Stimulated activated CD8-positive, alpha-beta memory T cell treated with anti-CD3 and anti-CD28 coated beads, Interleukin-7, amount 100 ng/mL, for 48 hours (primary cell): ENCODE data around the gene EIF5A.
"Not testable (repeated sequence)": the region's sequence is repeated elsewhere in the genome, so short reads cannot be mapped to it uniquely, and the experiment has no call there.

Experiments used
- DNase-seq, 2 donors: peaks; one replicate each; pipeline ENCODE4 v3.0.0-alpha.2; 2020; ENCODE audit warnings: low read depth in 1 of 2; ENCODE audit errors: extremely low read depth in 1 of 2

The EIF5A gene

GRCh38 chr17:7329374-7329996 lies 22.1 kb downstream of the EIF5A start:
- DNase-seq: peak; percentile 93 to 95

- peak in 1 of 2 donors; percentile 82 for DNase-seq
These were observed 22.7 kb downstream of the EIF5A start for GRCh38 chr17:7329997-7330637.

- no peak for DNase-seq
These were observed 23.2 kb downstream of the EIF5A start for GRCh38 chr17:7330638-7331015.

GRCh38 chr17:7332111-7332510 lies 24.7 kb downstream of the EIF5A start:
- no peak for DNase-seq

- not testable (repeated sequence) for DNase-seq
These were observed 25.2 kb downstream of the EIF5A start for GRCh38 chr17:7332600-7333069.

- no peak for DNase-seq
These were observed 27.6 kb downstream of the EIF5A start for GRCh38 chr17:7334938-7335538.

- DNase-seq: not testable (repeated sequence)
These were observed 28.3 kb downstream of the EIF5A start for GRCh38 chr17:7335765-7336164.

GRCh38 chr17:7336240-7337175 lies 29.1 kb downstream of the EIF5A start, which contains the start of gene ACAP1:
Gene ACAP1, plus strand, starts transcription at chr17:7336529. Its CDS starts 206 bp downstream, at chr17:7336735.
- peak; percentile 70 to 89 for DNase-seq

- not testable (repeated sequence) for DNase-seq
These were observed 30.2 kb downstream of the EIF5A start for GRCh38 chr17:7337600-7337999.

- no peak for DNase-seq
These were observed 32.8 kb downstream of the EIF5A start for GRCh38 chr17:7340179-7340578.

GRCh38 chr17:7341842-7342241 lies 34.4 kb downstream of the EIF5A start:
- DNase-seq: no peak

GRCh38 chr17:7343250-7343649 lies 35.8 kb downstream of the EIF5A start:
- DNase-seq: no peak

GRCh38 chr17:7346761-7347614 lies 39.6 kb downstream of the EIF5A start:
- no peak for DNase-seq

GRCh38 chr17:7347630-7348477 lies 40.4 kb downstream of the EIF5A start:
- no peak for DNase-seq

- DNase-seq: no peak
These were observed 41.2 kb downstream of the EIF5A start for GRCh38 chr17:7348478-7349242.

GRCh38 chr17:7351665-7352502 lies 44.5 kb downstream of the EIF5A start, which contains the start of gene KCTD11:
Gene KCTD11, plus strand, starts transcription at chr17:7352162.
- DNase-seq: peak; percentile 74 to 80

- DNase-seq: no peak
These were observed 45.1 kb downstream of the EIF5A start for GRCh38 chr17:7352503-7352889.
